BLaER1 treated with 17β-estradiol and CSF1 and Interleukin-3, amounts not matched to agents 10 nM and 100 nM (cell line): Measurements from ENCODE around the gene NPC1L1.
A peak's percentile ranks its signal among the peaks of the same experiment; 100 is the strongest.
"Not testable (repeated sequence)": the region's sequence is repeated elsewhere in the genome, so short reads cannot be mapped to it uniquely, and the experiment has no call there.

ENCODE experiments used
- H3K27ac ChIP-seq, 11 experiments: shearing (Covaris generic); formaldehyde crosslinking; 2 replicates each; pipeline ENCODE4 v1.8.1; 2022
- H3K27me3 ChIP-seq, 11 experiments: shearing (Covaris generic); formaldehyde crosslinking; 2 replicates each; pipeline ENCODE4 v1.8.1; 2022
- H3K36me3 ChIP-seq, 11 experiments: shearing (Covaris generic); formaldehyde crosslinking; 2 replicates each; pipeline ENCODE4 v1.8.1; 2022
- H3K4me1 ChIP-seq, 10 experiments: shearing (Covaris generic); formaldehyde crosslinking; 2 replicates each; pipeline ENCODE4 v1.8.1; 2022
- H3K4me2 ChIP-seq, 11 experiments: shearing (Covaris generic); formaldehyde crosslinking; 2 replicates each; pipeline ENCODE4 v1.8.1; 2022
- H3K4me3 ChIP-seq, 10 experiments: shearing (Covaris generic); formaldehyde crosslinking; 2 replicates each; pipeline ENCODE4 v1.8.1; 2022
- H3K9ac ChIP-seq, 11 experiments: shearing (Covaris generic); formaldehyde crosslinking; 2 replicates each; pipeline ENCODE4 v1.8.1; 2022
- H3K9me3 ChIP-seq, 11 experiments: shearing (Covaris generic); formaldehyde crosslinking; replicated peaks in 1 of 11; 2 replicates each; pipeline ENCODE4 v1.8.1; 2022
- H4K20me1 ChIP-seq, 11 experiments: shearing (Covaris generic); formaldehyde crosslinking; 2 replicates each; pipeline ENCODE4 v1.8.1; 2022
- Cebpa-rat ChIP-seq, 11 experiments: shearing (Covaris generic); IDR thresholded peaks; 2 replicates each; pipeline ENCODE4 v1.8.1; 2022

The NPC1L1 gene

DNA sequence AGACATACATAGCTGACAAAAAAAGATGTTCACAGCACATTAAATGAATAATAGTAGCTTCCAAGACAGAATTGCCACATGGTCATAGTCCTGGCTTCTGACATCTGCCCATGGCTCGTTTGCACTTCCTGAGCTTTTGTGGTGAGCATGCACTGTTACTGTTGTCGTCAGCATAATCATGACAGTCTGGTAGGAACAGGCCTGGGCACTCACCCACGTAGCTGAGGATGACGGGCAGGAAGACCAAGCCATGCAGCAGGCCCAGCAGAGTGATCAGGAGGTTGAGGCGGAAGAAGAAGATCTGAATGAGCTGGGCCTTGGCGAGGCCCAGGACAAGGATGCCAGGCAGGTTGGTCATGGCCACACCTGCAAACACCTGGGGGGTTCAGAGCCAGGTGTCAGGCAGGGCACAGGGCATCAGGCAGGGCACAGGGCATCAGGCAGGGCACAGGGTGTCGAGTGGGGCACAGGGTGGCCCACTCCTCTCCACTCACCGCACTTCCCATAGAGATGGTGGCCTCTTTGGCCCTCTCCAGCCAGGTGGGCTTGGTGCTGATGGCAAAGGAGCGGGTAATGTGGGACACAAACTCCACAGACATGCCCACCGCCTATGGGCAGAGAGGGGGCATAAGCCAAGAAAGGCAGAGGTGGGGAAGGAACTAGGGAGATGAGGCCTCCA, 25.4 kb downstream of the NPC1L1 start:
- H3K27me3 ChIP-seq, result no peaks in the 10 kb centered on the region
- peak overlapping the region in 5 of 11 experiments; percentile 10 to 82 (median 62); a peak in 8 of 22 replicates for H3K4me2 ChIP-seq
- H3K4me3 ChIP-seq, result no peak overlapping the region
- peak overlapping the region in 2 of 11 experiments; percentile 7 to 11; a peak in 2 of 22 replicates for H3K9ac ChIP-seq
- H4K20me1 ChIP-seq, result no peaks in the 10 kb centered on the region; a peak in 1 of 22 replicates
- H3K9me3 ChIP-seq, result no peaks in the 10 kb centered on the region
- H3K4me1 ChIP-seq, result peaks cover 0 to 15% (median 4%) of the 10 kb centered on the region in 10 experiments; a peak in 9 of 20 replicates
- peak overlapping the region in 2 of 11 experiments; percentile 41 to 63; a peak in 4 of 22 replicates for H3K27ac ChIP-seq
- TF ChIP-seq Cebpa-rat (IDR thresholded peaks at IDR 0.05), result no peak
- H3K36me3 ChIP-seq, result no peaks in the 10 kb centered on the region

DNA sequence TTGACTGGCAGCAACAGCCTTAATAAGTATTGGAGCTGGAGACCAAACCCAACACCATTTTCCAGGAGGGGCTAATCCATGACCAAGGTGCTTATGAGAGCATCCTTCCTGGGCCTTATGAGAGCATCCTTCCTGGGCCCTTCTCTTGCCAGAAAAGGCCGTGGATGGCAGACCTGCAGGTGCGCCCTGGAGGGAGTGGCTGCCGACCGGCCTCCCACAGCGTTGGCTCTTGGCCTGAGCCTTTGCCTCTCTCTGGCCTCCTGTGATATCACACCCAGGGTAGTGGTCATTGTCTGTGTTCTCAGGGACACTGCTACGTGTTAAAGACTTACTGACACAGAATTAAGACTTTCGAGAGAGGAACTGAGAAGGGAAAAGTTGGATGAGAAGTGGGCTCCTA, 28.4 kb downstream of the NPC1L1 start:
- TF ChIP-seq Cebpa-rat (IDR thresholded peaks at IDR 0.05), result no peak
- H3K9ac ChIP-seq, result no peak overlapping the region
- peaks cover 0 to 33% (median 4%) of the 10 kb centered on the region in 10 experiments; a peak in 9 of 20 replicates for H3K4me1 ChIP-seq
- H3K27me3 ChIP-seq, result no peaks in the 10 kb centered on the region
- H3K4me2 ChIP-seq, result no peak overlapping the region
- no peaks in the 10 kb centered on the region for H3K36me3 ChIP-seq
- H3K27ac ChIP-seq, result no peak overlapping the region
- no peaks in the 10 kb centered on the region; a peak in 1 of 22 replicates for H4K20me1 ChIP-seq
- H3K4me3 ChIP-seq, result no peak overlapping the region
- peaks cover 0 to 22% (median 17%) of the 10 kb centered on the region in 11 experiments; a peak in 17 of 22 replicates for H3K9me3 ChIP-seq

DNA sequence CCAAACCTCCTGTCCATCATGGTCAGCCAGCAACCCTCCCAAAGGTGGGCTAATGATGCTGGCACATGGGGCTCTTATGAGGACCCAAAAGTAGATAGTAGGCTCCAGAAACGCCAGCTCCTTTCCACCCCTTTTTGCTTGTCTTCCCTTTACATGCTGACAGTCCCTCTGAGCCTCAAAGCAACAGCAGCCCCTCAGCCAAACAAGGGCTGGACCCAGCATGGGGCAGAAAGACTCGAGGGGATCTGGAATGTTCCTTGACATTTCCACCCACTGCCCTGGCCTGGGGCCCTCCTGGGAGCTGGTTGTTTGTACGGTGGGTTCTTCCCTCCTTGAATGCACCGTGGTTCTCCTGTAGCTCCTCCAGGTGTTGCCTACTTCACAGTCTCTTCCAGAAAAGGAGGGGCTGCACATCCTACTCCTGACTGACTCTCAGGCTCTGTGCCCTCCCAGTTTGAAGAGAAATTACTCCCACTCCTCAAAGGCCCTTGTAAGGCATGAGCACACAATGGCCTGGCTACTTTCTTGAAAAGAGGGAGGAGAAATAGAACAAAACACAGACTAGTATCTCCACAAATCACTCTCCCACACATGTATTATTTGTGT, 29.2 kb downstream of the NPC1L1 start:
- H3K4me1 ChIP-seq, result peaks cover 0 to 33% (median 4%) of the 10 kb centered on the region in 10 experiments; a peak in 9 of 20 replicates
- H3K36me3 ChIP-seq, result no peaks in the 10 kb centered on the region
- peaks cover 3 to 30% (median 24%) of the 10 kb centered on the region in 11 experiments for H3K9me3 ChIP-seq
- no peaks in the 10 kb centered on the region for H3K27me3 ChIP-seq
- H3K27ac ChIP-seq, result no peak overlapping the region
- no peak overlapping the region for H3K4me3 ChIP-seq
- no peaks in the 10 kb centered on the region; a peak in 1 of 22 replicates for H4K20me1 ChIP-seq
- TF ChIP-seq Cebpa-rat (IDR thresholded peaks at IDR 0.05), result no peak
- no peak overlapping the region for H3K9ac ChIP-seq
- H3K4me2 ChIP-seq, result no peak overlapping the region

- no peak overlapping the region for H3K27ac ChIP-seq
- no peak for TF ChIP-seq Cebpa-rat (IDR thresholded peaks at IDR 0.05)
- H3K9ac ChIP-seq, result no peak overlapping the region
- no peak overlapping the region for H3K4me3 ChIP-seq
- H3K4me2 ChIP-seq, result no peak overlapping the region
- H3K27me3 ChIP-seq, result no peaks in the 10 kb centered on the region
- H3K9me3 ChIP-seq, result peaks cover 10 to 37% (median 32%) of the 10 kb centered on the region in 11 experiments
- H4K20me1 ChIP-seq, result no peaks in the 10 kb centered on the region
- peaks cover 0 to 33% (median 4%) of the 10 kb centered on the region in 10 experiments; a peak in 9 of 20 replicates for H3K4me1 ChIP-seq
- no peaks in the 10 kb centered on the region for H3K36me3 ChIP-seq
These were observed 29.9 kb downstream of the NPC1L1 start for GRCh38 chr7:44511236-44511635.

DNA sequence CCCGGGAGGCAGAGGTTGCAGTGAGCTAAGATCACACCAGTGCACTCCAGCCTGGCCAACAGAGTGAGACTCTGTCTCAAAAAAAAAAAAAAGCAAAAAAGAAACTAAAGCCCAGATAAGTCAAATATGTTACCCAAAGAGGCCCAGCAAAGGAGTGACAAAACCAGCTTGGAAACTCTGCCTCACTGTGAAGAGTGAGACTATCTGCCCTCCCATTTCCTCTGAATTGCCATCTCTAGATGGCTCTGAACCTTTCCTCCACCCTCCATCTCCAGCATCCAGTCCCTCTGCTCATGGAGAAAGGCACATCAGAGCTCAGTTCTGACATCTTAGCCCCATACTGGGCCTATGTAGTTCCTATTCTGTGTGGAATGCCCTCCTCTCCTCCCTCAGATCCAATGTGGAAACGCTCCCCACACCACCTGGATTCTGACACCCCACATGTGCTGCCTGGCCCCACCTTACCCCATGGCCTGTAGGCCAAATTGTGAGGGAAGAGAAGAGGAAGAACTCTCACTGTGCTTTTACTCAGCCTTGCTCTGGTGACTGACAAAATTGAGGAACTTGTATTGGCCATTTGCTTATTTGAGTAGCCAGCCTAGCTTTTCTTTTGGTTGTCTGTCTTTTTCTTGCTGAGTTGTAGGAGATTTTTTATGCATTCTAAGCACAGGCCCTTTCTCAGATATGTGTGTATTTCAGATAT, 32.7 kb downstream of the NPC1L1 start:
- Histone ChIP-seq H3K36me3 (no peaks in the 10 kb centered on the region), H3K4me1 (peaks cover 0 to 18% (median 0%) of the 10 kb centered on the region in 10 experiments; a peak in 4 of 20 replicates), H3K27ac (peak overlapping the region in 3 of 11 experiments; percentile 24 to 48 (median 24); a peak in 3 of 22 replicates), H3K9me3 (peaks cover 16 to 53% (median 46%) of the 10 kb centered on the region in 11 experiments), H3K4me3 (no peak overlapping the region), H4K20me1 (no peaks in the 10 kb centered on the region), H3K27me3 (no peaks in the 10 kb centered on the region), H3K4me2 (peak overlapping the region in 2 of 11 experiments; percentile 38 to 66; a peak in 4 of 22 replicates), H3K9ac (no peak overlapping the region)
- no peak for TF ChIP-seq Cebpa-rat (IDR thresholded peaks at IDR 0.05)

- not testable (repeated sequence) for H3K36me3 ChIP-seq, H3K27ac ChIP-seq, H3K4me3 ChIP-seq, H3K4me2 ChIP-seq, H4K20me1 ChIP-seq, H3K9ac ChIP-seq, H3K27me3 ChIP-seq
- H3K4me1 ChIP-seq, result peaks cover 0 to 18% (median 0%) of the 10 kb centered on the region in 10 experiments; a peak in 4 of 20 replicates
- peaks cover 16 to 53% (median 46%) of the 10 kb centered on the region in 11 experiments for H3K9me3 ChIP-seq
These were observed 34.4 kb downstream of the NPC1L1 start for GRCh38 chr7:44506592-44507288.

DNA sequence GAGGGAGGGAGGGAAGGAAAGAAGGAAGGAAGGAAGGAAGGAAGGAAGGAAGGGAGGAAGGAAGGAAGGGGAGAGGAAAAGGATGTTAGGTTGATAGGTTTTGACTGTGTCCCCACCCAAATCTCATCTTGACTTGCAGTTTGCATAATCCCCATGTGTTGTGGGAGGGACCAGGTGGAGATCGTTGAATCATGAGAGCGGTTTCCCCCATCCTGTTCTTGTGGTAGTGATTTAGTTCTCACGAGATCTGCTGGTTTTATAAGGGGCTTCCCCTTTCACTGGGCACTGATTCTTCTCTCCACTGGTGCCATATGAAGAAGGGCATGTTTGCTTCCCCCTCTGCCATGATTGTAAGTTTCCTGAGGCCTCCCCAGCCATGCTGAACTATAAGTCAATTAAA, 35.5 kb downstream of the NPC1L1 start:
- Histone ChIP-seq H3K27ac (no peak overlapping the region), H3K36me3 (no peaks in the 10 kb centered on the region), H3K9me3 (peaks cover 16 to 53% (median 46%) of the 10 kb centered on the region in 11 experiments), H3K27me3 (no peaks in the 10 kb centered on the region), H3K9ac (no peak overlapping the region), H3K4me2 (no peak overlapping the region), H3K4me3 (no peak overlapping the region), H3K4me1 (peaks cover 0 to 18% (median 0%) of the 10 kb centered on the region in 10 experiments; a peak in 4 of 20 replicates), H4K20me1 (no peaks in the 10 kb centered on the region)
- TF ChIP-seq Cebpa-rat (IDR thresholded peaks at IDR 0.05), result no peak

DNA sequence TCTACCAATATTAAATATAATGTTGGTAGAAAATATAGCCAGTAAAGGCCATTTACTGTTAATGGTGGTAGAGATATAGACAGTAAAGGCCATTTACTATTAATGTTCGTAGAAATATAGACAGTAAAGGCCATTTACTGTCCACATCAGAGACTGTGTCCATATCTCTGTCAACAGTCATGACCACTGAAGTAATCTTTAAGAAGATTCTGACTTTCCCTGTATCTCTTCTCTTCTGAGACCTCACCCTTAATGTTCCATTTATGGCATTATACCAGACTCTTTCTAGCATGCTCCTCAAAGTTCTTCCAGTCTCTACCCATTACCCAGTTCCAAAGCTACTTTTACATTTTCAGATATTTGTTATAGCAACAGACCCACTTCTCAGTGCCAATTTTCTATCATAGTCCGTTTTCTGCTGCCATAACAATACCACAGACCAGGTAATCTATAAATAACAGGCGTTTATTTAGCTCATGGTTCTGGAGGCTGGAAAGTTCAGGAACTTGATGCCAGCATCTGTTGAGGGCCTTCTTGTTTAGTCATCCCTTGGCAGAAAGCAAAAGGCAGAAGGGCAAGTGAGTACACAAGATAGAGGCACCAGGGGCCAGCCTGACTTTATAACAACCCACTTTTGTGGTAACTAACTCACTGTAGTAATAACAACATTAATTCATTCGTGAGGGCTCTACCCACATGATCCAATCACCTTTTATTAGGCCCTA, 42.7 kb downstream of the NPC1L1 start:
- no peaks in the 10 kb centered on the region for H3K36me3 ChIP-seq
- no peak overlapping the region for H3K4me2 ChIP-seq
- no peaks in the 10 kb centered on the region for H4K20me1 ChIP-seq
- no peak overlapping the region for H3K27ac ChIP-seq
- no peak for TF ChIP-seq Cebpa-rat (IDR thresholded peaks at IDR 0.05)
- H3K9ac ChIP-seq, result no peak overlapping the region
- no peaks in the 10 kb centered on the region for H3K9me3 ChIP-seq
- no peaks in the 10 kb centered on the region for H3K27me3 ChIP-seq
- H3K4me3 ChIP-seq, result no peak overlapping the region
- H3K4me1 ChIP-seq, result no peaks in the 10 kb centered on the region
